SK-N-MC (cell line): Measurements from ENCODE around the gene RPL26.

Experiments used
- EZH2 ChIP-seq: fragments of 200-600 bp; sonication (generic); IDR thresholded peaks from one replicate; pipeline ENCODE4 v1.6.1; 2017; ENCODE audit warnings: antibody characterized with exemption
- FOXP2 ChIP-seq: optimal IDR thresholded peaks from 2 replicates; pipeline ENCODE3; 2011; ENCODE audit warnings: mild to moderate bottlenecking, moderate library complexity; ENCODE audit not compliant: insufficient read depth; ENCODE audit errors: extremely low read length, control extremely low read depth
- POLR2AphosphoS5 ChIP-seq: IDR thresholded peaks from 2 replicates; pipeline ENCODE4 v1.6.1; 2012; ENCODE audit warnings: mild to moderate bottlenecking, low read depth, low read length, borderline replicate concordance

- TF ChIP-seq EZH2 = no peak
- TF ChIP-seq POLR2AphosphoS5 = no peak
- TF ChIP-seq FOXP2 = no peak
These were observed 14.6 kb upstream of the RPL26 start, which contains the start of gene RNF222 for GRCh38 chr17:8397636-8398035.
